SU-DHL-6 (cell line): Measurements from ENCODE around the gene CNMD.

ENCODE experiments used
- H2AFZ ChIP-seq: fragments of 200-600 bp; sonication (generic); 2 replicates; pipeline ENCODE4 v1.6.1; 2014; ENCODE audit warnings: low read depth, mild to moderate bottlenecking, moderate library complexity, mixed read lengths, antibody characterized with exemption, low read length; ENCODE audit not compliant: severe bottlenecking
- H3F3A ChIP-seq: fragments of 200-600 bp; shearing (Covaris generic); 2 replicates; pipeline ENCODE4 v1.6.0; 2016; ENCODE audit warnings: antibody characterized with exemption, mild to moderate bottlenecking; ENCODE audit not compliant: insufficient read depth
- H3K27ac ChIP-seq: fragments of 200-600 bp; sonication (generic); 2 replicates; pipeline ENCODE4 v1.5.1; 2016; ENCODE audit warnings: low read depth, mild to moderate bottlenecking, low read length, moderate library complexity, mixed read lengths
- H3K27me3 ChIP-seq: fragments of 200-600 bp; sonication (generic), shearing (Covaris generic); 2 replicates; pipeline ENCODE4 v1.6.0; 2014; ENCODE audit warnings: mild to moderate bottlenecking, low read length
- H3K36me3 ChIP-seq: fragments of 200-600 bp; sonication (generic); 2 replicates; pipeline ENCODE4 v1.6.1; 2014; ENCODE audit warnings: mild to moderate bottlenecking, low read length, mixed read lengths
- H3K4me2 ChIP-seq: fragments of 300-600, 200-600 bp; shearing (Covaris generic), sonication (generic); 2 replicates; pipeline ENCODE4 v1.6.0; 2014; ENCODE audit warnings: low read length, low read depth, mild to moderate bottlenecking; ENCODE audit not compliant: poor library complexity, severe bottlenecking
- H3K4me3 ChIP-seq: fragments of 200-600 bp; sonication (generic); 2 replicates; pipeline ENCODE4 v1.5.1; 2014; ENCODE audit warnings: antibody characterized with exemption, low read length, mild to moderate bottlenecking, mixed read lengths; ENCODE audit not compliant: insufficient read depth, poor library complexity, severe bottlenecking
- H3K79me2 ChIP-seq: fragments of 200-600 bp; sonication (generic); 2 replicates; pipeline ENCODE4 v1.6.1; 2014; ENCODE audit warnings: mild to moderate bottlenecking, low read length, moderate library complexity; ENCODE audit not compliant: insufficient read depth
- H3K9ac ChIP-seq: fragments of 200-600 bp; sonication (generic); 2 replicates; pipeline ENCODE4 v1.7.0; 2014; ENCODE audit warnings: mild to moderate bottlenecking, low read length
- H3K9me2 ChIP-seq: fragments of 200-600 bp; sonication (generic); replicated peaks from 2 replicates; pipeline ENCODE4 v1.6.1; 2014; ENCODE audit warnings: low read length; ENCODE audit not compliant: insufficient read depth
- H3K9me3 ChIP-seq: fragments of 200-600 bp; sonication (generic); 2 replicates; pipeline ENCODE4 v1.6.1; 2014; ENCODE audit warnings: low read length, mixed read lengths; ENCODE audit not compliant: insufficient read depth
- H4K20me1 ChIP-seq: fragments of 200-600 bp; sonication (generic); 2 replicates; pipeline ENCODE4 v1.6.1; 2014; ENCODE audit warnings: low read depth, mild to moderate bottlenecking, antibody characterized with exemption, low read length, moderate library complexity, mixed read lengths
- EZH2phosphoT487 ChIP-seq: fragments of 200-600 bp; sonication (generic), shearing (Covaris generic); conservative IDR thresholded peaks from 2 replicates; pipeline ENCODE4 v1.6.1; 2018; ENCODE audit warnings: mild to moderate bottlenecking, antibody characterized with exemption, low read length, moderate library complexity, mixed read lengths
- TF ChIP-seq, protein P1 (sequence below): fragments of 200-600 bp; sonication (generic); IDR thresholded peaks from one replicate; pipeline ENCODE4 v1.5.1; 2017; ENCODE audit warnings: antibody characterized with exemption, mild to moderate bottlenecking, low read length, moderate library complexity; ENCODE audit not compliant: insufficient read depth, poor library complexity, severe bottlenecking

Gene CNMD

DNA sequence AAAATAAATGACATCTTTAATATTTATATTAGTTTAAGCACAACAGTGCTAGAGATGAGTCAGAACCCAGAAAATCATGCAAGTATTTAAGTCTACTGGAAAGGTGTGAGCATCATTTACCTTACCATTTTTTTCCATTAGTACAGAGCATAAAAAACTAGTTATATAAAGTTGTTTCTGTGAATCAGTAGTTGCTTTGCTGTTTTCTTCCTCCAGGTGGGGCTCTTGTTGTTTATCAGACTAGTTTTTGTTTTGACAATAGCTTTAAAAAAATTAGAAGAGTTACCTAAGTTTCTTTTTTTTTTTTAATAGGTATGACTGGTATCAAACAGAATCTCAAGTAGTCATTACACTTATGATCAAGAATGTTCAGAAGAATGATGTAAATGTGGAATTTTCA, 74.3 kb downstream of the CNMD start:
- H4K20me1 ChIP-seq: 0 out of 2 replicates have a peak, but pooled peaks cover 2% of the 10 kb centered on the region
- no peak overlapping the region for H3K4me2 ChIP-seq
- H3K36me3 ChIP-seq: peaks cover 43% of the 10 kb centered on the region
- H3K79me2 ChIP-seq: no peaks in the 10 kb centered on the region
- H3K4me3 ChIP-seq: no peak overlapping the region
- H3K9ac ChIP-seq: no peak overlapping the region
- H3K27ac ChIP-seq: no peak overlapping the region
- H2AFZ ChIP-seq: no peak overlapping the region
- H3K9me3 ChIP-seq: no peaks in the 10 kb centered on the region
- no peak for TF ChIP-seq EZH2phosphoT487
- TF ChIP-seq, protein P1, sequence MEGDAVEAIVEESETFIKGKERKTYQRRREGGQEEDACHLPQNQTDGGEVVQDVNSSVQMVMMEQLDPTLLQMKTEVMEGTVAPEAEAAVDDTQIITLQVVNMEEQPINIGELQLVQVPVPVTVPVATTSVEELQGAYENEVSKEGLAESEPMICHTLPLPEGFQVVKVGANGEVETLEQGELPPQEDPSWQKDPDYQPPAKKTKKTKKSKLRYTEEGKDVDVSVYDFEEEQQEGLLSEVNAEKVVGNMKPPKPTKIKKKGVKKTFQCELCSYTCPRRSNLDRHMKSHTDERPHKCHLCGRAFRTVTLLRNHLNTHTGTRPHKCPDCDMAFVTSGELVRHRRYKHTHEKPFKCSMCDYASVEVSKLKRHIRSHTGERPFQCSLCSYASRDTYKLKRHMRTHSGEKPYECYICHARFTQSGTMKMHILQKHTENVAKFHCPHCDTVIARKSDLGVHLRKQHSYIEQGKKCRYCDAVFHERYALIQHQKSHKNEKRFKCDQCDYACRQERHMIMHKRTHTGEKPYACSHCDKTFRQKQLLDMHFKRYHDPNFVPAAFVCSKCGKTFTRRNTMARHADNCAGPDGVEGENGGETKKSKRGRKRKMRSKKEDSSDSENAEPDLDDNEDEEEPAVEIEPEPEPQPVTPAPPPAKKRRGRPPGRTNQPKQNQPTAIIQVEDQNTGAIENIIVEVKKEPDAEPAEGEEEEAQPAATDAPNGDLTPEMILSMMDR: peak; percentile 41
- H3K9me2 ChIP-seq: no peaks in the 10 kb centered on the region
- no peaks in the 10 kb centered on the region for H3K27me3 ChIP-seq
- peaks cover 9% of the 10 kb centered on the region; the same call in 1 of the 2 replicates for H3F3A ChIP-seq

DNA sequence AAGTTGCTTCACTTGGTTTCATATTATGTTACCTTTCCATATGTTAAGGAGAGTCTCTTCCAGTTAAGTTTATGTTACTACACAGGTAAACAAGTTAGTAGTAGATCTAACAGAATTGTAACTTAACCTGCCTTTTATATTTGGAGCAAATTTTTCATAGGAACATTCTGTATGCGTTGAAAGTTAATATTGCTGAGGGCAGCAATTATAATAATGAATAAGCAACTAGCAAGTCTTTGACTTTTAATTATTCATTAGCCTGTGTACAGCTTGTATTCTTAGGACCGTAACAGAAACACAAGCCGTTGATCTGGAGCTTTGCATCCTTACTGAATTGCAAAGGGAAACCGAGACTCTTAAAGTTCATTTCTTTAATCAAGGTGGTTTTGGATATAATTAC, 75.3 kb downstream of the CNMD start:
- H3F3A ChIP-seq: peaks cover 9% of the 10 kb centered on the region; the same call in 1 of the 2 replicates
- H4K20me1 ChIP-seq: 0 out of 2 replicates have a peak, but pooled peaks cover 2% of the 10 kb centered on the region
- no peak overlapping the region for H3K4me3 ChIP-seq
- TF ChIP-seq, protein P1: no peak
- no peak for TF ChIP-seq EZH2phosphoT487
- H3K4me2 ChIP-seq: no peak overlapping the region
- no peaks in the 10 kb centered on the region for H3K27me3 ChIP-seq
- H2AFZ ChIP-seq: no peak overlapping the region
- H3K36me3 ChIP-seq: peaks cover 40% of the 10 kb centered on the region
- H3K9ac ChIP-seq: no peak overlapping the region
- H3K27ac ChIP-seq: no peak overlapping the region
- H3K9me3 ChIP-seq: no peaks in the 10 kb centered on the region
- H3K9me2 ChIP-seq: no peaks in the 10 kb centered on the region
- H3K79me2 ChIP-seq: no peaks in the 10 kb centered on the region

DNA sequence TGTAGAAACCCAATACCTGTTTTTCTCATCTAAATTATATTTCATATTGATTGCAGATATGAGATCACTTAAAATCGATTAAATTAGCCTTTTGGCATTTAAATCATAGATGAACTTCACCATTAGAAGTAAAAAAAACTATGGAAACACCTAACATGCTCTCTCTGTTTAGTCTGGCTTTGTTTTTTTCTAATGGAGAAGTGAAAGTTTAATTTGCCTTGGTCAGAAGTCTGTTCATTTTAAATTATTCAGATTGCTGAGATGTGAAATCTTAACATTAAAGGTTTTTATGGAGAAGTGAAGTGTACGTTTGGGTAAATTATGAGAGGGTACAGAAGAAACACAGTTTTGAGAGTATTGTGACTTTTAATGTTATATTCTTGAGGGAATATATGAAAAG, 80.3 kb downstream of the CNMD start:
- Histone ChIP-seq H4K20me1 (0 out of 2 replicates have a peak, but pooled peaks cover 3% of the 10 kb centered on the region), H3K4me3 (no peak overlapping the region), H3K9ac (no peak overlapping the region), H2AFZ (no peak overlapping the region), H3K4me2 (no peak overlapping the region), H3F3A (peaks cover 13% of the 10 kb centered on the region; the same call in 1 of the 2 replicates), H3K36me3 (peaks cover 37% of the 10 kb centered on the region; the same call in 1 of the 2 replicates), H3K27me3 (no peaks in the 10 kb centered on the region), H3K9me2 (no peaks in the 10 kb centered on the region), H3K79me2 (peaks cover 45% of the 10 kb centered on the region), H3K9me3 (no peaks in the 10 kb centered on the region), H3K27ac (no peak overlapping the region)
- TF ChIP-seq EZH2phosphoT487: no peak
- TF ChIP-seq, protein P1: no peak
